GM23248 (cell line): ENCODE data around the gene SMC1A. TPM values are rescaled to one million over a fixed set of nuclear protein-coding genes. Genes with fewer than 3 reads are reported as not detected.

Experiments
- DNase-seq: peaks from one replicate; pipeline ENCODE4 v3.0.0-alpha.2; 2015
- H2AFZ ChIP-seq: fragments of 200-600 bp; sonication (generic); 2 replicates; pipeline ENCODE4 v1.6.1; 2016; ENCODE audit warnings: antibody characterized with exemption
- H3F3A ChIP-seq: fragments of 200-600 bp; sonication (generic); 2 replicates; pipeline ENCODE4 v1.6.1; 2016; ENCODE audit warnings: mild to moderate bottlenecking, antibody characterized with exemption, mixed run types; ENCODE audit not compliant: insufficient read depth
- H3K27ac ChIP-seq: fragments of 200-600 bp; sonication (generic); 2 replicates; pipeline ENCODE4 v1.5.1; 2016; ENCODE audit warnings: mild to moderate bottlenecking
- H3K27me3 ChIP-seq: fragments of 200-600 bp; sonication (generic); replicated peaks from 2 replicates; pipeline ENCODE4 v1.6.1; 2016; ENCODE audit warnings: mild to moderate bottlenecking; ENCODE audit not compliant: insufficient read depth
- H3K36me3 ChIP-seq: fragments of 200-600 bp; sonication (generic); 2 replicates; pipeline ENCODE4 v1.6.1; 2016; ENCODE audit warnings: low read depth, mild to moderate bottlenecking
- H3K4me1 ChIP-seq: fragments of 200-600 bp; sonication (generic); 2 replicates; pipeline ENCODE4 v1.6.1; 2016; ENCODE audit warnings: mild to moderate bottlenecking; ENCODE audit not compliant: insufficient read depth
- H3K4me2 ChIP-seq: fragments of 200-600 bp; sonication (generic); one replicate; pipeline ENCODE4 v1.6.1; 2016; ENCODE audit warnings: mild to moderate bottlenecking; ENCODE audit not compliant: unreplicated experiment
- H3K4me3 ChIP-seq: fragments of 200-600 bp; sonication (generic); 2 replicates; pipeline ENCODE4 v1.5.1; 2016; ENCODE audit warnings: mild to moderate bottlenecking
- H3K79me2 ChIP-seq: fragments of 200-600 bp; sonication (generic); 2 replicates; pipeline ENCODE4 v1.6.1; 2016; ENCODE audit warnings: mild to moderate bottlenecking; ENCODE audit not compliant: insufficient read depth
- H3K9ac ChIP-seq: fragments of 200-600 bp; sonication (generic); 2 replicates; pipeline ENCODE4 v1.6.1; 2016; ENCODE audit warnings: mild to moderate bottlenecking
- H3K9me2 ChIP-seq: fragments of 200-600 bp; sonication (generic); 2 replicates; pipeline ENCODE4 v1.6.1; 2016; ENCODE audit warnings: mixed run types, mild to moderate bottlenecking, moderate library complexity; ENCODE audit not compliant: insufficient read depth
- H3K9me3 ChIP-seq: fragments of 200-600 bp; sonication (generic); one replicate; pipeline ENCODE4 v1.6.1; 2017; ENCODE audit warnings: low read depth
- H4K20me1 ChIP-seq: fragments of 200-600 bp; sonication (generic); 2 replicates; pipeline ENCODE4 v1.6.0; 2016; ENCODE audit not compliant: insufficient read depth
- EZH2 ChIP-seq: fragments of 200-600 bp; sonication (generic); IDR thresholded peaks from 2 replicates; pipeline ENCODE4 v1.6.1; 2018; ENCODE audit warnings: antibody characterized with exemption, mild to moderate bottlenecking; ENCODE audit not compliant: insufficient read depth, poor library complexity, severe bottlenecking
- EZH2phosphoT487 ChIP-seq: fragments of 200-600 bp; sonication (generic); IDR thresholded peaks from 2 replicates; pipeline ENCODE4 v1.6.1; 2018; ENCODE audit warnings: antibody characterized with exemption, moderate library complexity, mild to moderate bottlenecking, low read depth; ENCODE audit not compliant: insufficient read depth
- WGBS, 2 experiments: methylation state at CpG; one replicate each; pipeline ENCODE4 v1.1.6; 2015 to 2017; ENCODE audit warnings: low lambda C conversion rate in 2 of 2, low coverage in 1 of 2; ENCODE audit errors: missing lambda C conversion rate in 2 of 2; 5-methylcytosine and 5-hydroxymethylcytosine counted together
- in situ Hi-C: fragments of 300-500 bp; cut with MboI; formaldehyde crosslinking; loops from 2 replicates; pipeline ENCODE4 v1.15.0; 2020
- polyA plus RNA-seq: library from polyadenylated mRNA; unstranded; fragments of >200 nt; fragmentation: Nextera tagmentation; extraction: Ambion mirVana; gene quantifications from 2 replicates; pipeline ENCODE4 v1.2.1, GENCODE V29; 2016
- total RNA-seq: library from RNA; depleted of rRNA; stranded (reverse); fragments of >200 nt; shearing (Covaris generic); gene quantifications from 2 replicates; pipeline ENCODE4 v1.2.3, GENCODE V29; 2014

SMC1A gene
- total and polyA plus RNA-seq, 2 experiments from 2014 or later = 21.1 to 29.1 TPM

- no peak overlapping the region for H3K9ac ChIP-seq
- H3K27me3 ChIP-seq = no peaks in the 10 kb centered on the region
- H3K4me3 ChIP-seq = no peak overlapping the region
- H2AFZ ChIP-seq = no peak overlapping the region
- no peaks in the 10 kb centered on the region for H3F3A ChIP-seq
- no peaks in the 10 kb centered on the region for H3K9me2 ChIP-seq
- TF ChIP-seq EZH2phosphoT487 (no peak), EZH2 (no peak)
- H3K36me3 ChIP-seq = no peaks in the 10 kb centered on the region
- H3K79me2 ChIP-seq = peaks cover 3% of the 10 kb centered on the region
- H4K20me1 ChIP-seq = no peaks in the 10 kb centered on the region
- H3K9me3 ChIP-seq = no peaks in the 10 kb centered on the region
- no peak overlapping the region for H3K27ac ChIP-seq
- H3K4me1 ChIP-seq = no peaks in the 10 kb centered on the region
- in situ Hi-C loops = no loop called here
- WGBS, 2 experiments = 28 to 65% methylated on average over 1 of the region's 1 CpG
- DNase-seq = no peak
- no peak overlapping the region for H3K4me2 ChIP-seq
These were observed 16.4 kb upstream of the SMC1A start for GRCh38 chrX:53438832-53439230.

GRCh38 chrX:53438174-53438831 lies 15.8 kb upstream of the SMC1A start:
- Histone ChIP-seq H3F3A (no peaks in the 10 kb centered on the region), H3K36me3 (no peaks in the 10 kb centered on the region), H3K9me3 (no peaks in the 10 kb centered on the region), H3K9ac (no peak overlapping the region), H3K79me2 (peaks cover 8% of the 10 kb centered on the region), H3K9me2 (no peaks in the 10 kb centered on the region), H2AFZ (no peak overlapping the region), H3K27ac (no peak overlapping the region), H3K4me2 (no peak overlapping the region), H3K4me1 (no peaks in the 10 kb centered on the region), H3K4me3 (no peak overlapping the region), H3K27me3 (no peaks in the 10 kb centered on the region), H4K20me1 (no peaks in the 10 kb centered on the region)
- TF ChIP-seq EZH2phosphoT487 (no peak), EZH2 (no peak)
- in situ Hi-C loops = no loop called here
- 68% methylated on average over 5 of the region's 5 CpGs for WGBS, 2 experiments
- DNase-seq = no peak

GRCh38 chrX:53437206-53437605 lies 14.8 kb upstream of the SMC1A start:
- Histone ChIP-seq H3K27ac (no peak overlapping the region), H3K9me3 (no peaks in the 10 kb centered on the region), H3K4me3 (no peak overlapping the region), H3K4me1 (no peaks in the 10 kb centered on the region), H3K9me2 (no peaks in the 10 kb centered on the region), H2AFZ (no peak overlapping the region), H3K9ac (no peak overlapping the region), H3K79me2 (peaks cover 17% of the 10 kb centered on the region), H4K20me1 (no peaks in the 10 kb centered on the region), H3K4me2 (no peak overlapping the region), H3K27me3 (no peaks in the 10 kb centered on the region), H3K36me3 (no peaks in the 10 kb centered on the region), H3F3A (no peaks in the 10 kb centered on the region)
- no peak for DNase-seq
- TF ChIP-seq EZH2 (no peak), EZH2phosphoT487 (no peak)
- 53 to 58% methylated on average over 2 of the region's 2 CpGs for WGBS, 2 experiments
- in situ Hi-C loops = no loop called here

- H3K36me3 ChIP-seq = no peaks in the 10 kb centered on the region
- H3K9me2 ChIP-seq = no peaks in the 10 kb centered on the region
- no peak overlapping the region for H2AFZ ChIP-seq
- no peaks in the 10 kb centered on the region for H4K20me1 ChIP-seq
- H3K9ac ChIP-seq = no peak overlapping the region
- H3K4me1 ChIP-seq = no peaks in the 10 kb centered on the region
- 0 to 2% methylated on average over 4 of the region's 4 CpGs for WGBS, 2 experiments
- in situ Hi-C loops = no loop called here
- no peak overlapping the region for H3K4me3 ChIP-seq
- H3K4me2 ChIP-seq = no peak overlapping the region
- H3K27me3 ChIP-seq = no peaks in the 10 kb centered on the region
- peak; percentile 80 for DNase-seq
- no peaks in the 10 kb centered on the region for H3K9me3 ChIP-seq
- TF ChIP-seq EZH2 (no peak), EZH2phosphoT487 (no peak)
- H3K27ac ChIP-seq = no peak overlapping the region
- peaks cover 17% of the 10 kb centered on the region for H3K79me2 ChIP-seq
- H3F3A ChIP-seq = no peaks in the 10 kb centered on the region
These were observed 13.5 kb upstream of the SMC1A start for GRCh38 chrX:53435997-53436396.
